AG09309 (cell line): ENCODE results near the gene ARL2.
"Not testable (repeated sequence)": the region's sequence is repeated elsewhere in the genome, so short reads cannot be mapped to it uniquely, and the experiment has no call there.

Experiments
- DNase-seq: peaks from one replicate; pipeline ENCODE4 v3.0.0-alpha.2; 2010; ENCODE audit warnings: low read depth
- H3K4me3 ChIP-seq: 2 replicates; pipeline ENCODE4 v1.5.1; 2011; ENCODE audit warnings: mild to moderate bottlenecking, low read depth, low read length, moderate library complexity; ENCODE audit not compliant: control insufficient read depth
- CTCF ChIP-seq: IDR thresholded peaks from 2 replicates; pipeline ENCODE4 v1.5.1; 2011; ENCODE audit warnings: mild to moderate bottlenecking, low read depth, low read length, inconsistent platforms; ENCODE audit not compliant: insufficient read depth, control insufficient read depth; ENCODE audit errors: missing control alignments

ARL2 gene

DNA sequence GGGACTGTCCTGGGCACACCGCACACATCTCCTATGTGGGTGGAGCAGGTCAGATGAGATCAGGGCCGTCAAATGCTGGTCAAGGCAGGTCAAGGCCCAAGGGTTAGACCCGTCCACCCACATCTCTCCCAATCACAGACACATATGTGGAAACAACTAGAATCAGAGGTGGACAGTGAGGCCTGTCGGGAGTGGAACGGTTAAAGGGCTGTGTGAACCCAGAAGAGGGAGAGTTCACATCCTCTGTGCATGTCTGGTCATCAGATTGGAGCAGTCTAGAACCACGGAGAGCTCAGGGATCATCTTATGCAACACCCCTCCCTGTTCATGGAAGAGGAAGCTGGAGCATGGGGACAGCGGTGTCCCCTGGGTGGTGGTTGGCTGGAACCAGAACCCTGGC is 5.9 kb downstream of the ARL2 start:
- TF ChIP-seq CTCF = no peak
- no peak overlapping the region for H3K4me3 ChIP-seq
- no peak for DNase-seq

- DNase-seq = no peak
- no peak overlapping the region for H3K4me3 ChIP-seq
- no peak for TF ChIP-seq CTCF
These were observed 7.0 kb downstream of the ARL2 start for GRCh38 chr11:65021003-65021402.

GRCh38 chr11:65021509-65021908 is 7.5 kb downstream of the ARL2 start:
- no peak for DNase-seq
- no peak overlapping the region for H3K4me3 ChIP-seq
- no peak for TF ChIP-seq CTCF

- H3K4me3 ChIP-seq, DNase-seq: not testable (repeated sequence)
These were observed 9.5 kb downstream of the ARL2 start for GRCh38 chr11:65023502-65023901.

DNA sequence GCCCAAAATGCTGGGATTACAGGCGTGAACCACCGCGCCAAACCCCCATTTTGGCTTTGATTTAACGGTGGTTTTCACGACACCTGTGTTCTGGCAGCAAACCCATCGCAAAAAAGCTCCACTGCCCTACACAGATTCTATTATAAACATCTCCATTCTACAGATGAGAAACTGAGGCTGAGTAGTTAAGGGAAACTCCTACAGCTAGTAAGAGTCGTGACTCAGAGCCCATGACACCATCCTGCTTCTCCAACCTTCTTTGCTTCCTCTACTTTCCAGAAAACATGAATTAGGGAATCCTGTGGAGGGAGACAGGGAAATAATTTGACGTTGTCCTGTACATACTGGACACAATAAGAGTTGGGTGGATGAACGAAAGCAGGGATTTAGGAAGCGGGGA is 12.8 kb downstream of the ARL2 start:
- peak overlapping the region; percentile 78 for H3K4me3 ChIP-seq
- DNase-seq = no peak
- no peak for TF ChIP-seq CTCF

- peak; percentile 68 for TF ChIP-seq CTCF
- peak within 1 kb of the TSS; percentile 78 for H3K4me3 ChIP-seq
- peak; percentile 87 for DNase-seq
These were observed 13.5 kb downstream of the ARL2 start, which contains the start of gene SNX15 for GRCh38 chr11:65027213-65028067. Gene SNX15, plus strand, starts transcription at chr11:65027439. Its CDS starts 99 bp downstream, at chr11:65027538.

DNA sequence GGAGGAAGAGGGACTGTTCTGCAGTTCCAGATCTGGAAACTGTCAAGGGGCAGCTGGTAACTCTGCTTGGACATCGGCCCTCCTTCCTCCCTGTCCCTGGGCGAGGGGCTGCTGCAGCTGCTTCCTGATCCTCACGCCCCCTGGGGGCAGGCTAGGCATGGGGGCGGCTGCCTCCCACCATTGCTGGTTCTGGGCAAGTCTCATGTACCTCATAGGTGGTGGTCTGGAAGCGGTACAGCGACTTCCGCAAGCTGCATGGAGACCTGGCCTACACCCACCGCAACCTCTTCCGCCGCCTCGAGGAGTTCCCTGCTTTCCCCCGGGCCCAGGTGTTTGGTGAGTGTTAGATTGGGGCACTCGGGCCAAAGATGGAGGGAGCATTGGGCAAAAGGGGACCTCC is 18.3 kb downstream of the ARL2 start:
- H3K4me3 ChIP-seq = no peak overlapping the region
- TF ChIP-seq CTCF = no peak
- DNase-seq = no peak
